GM23338 (cell line): ENCODE measurements around the gene SIN3B. TPM values are rescaled to one million over a fixed set of nuclear protein-coding genes. Genes with fewer than 3 reads are reported as not detected.

Source experiments
- ATAC-seq: fragments of 200-7000 bp; cut with Tn5 transposase; 3 replicates; pipeline ENCODE4 v1.9.1; 2020
- DNase-seq: peaks from one replicate; pipeline ENCODE4 v3.0.0-alpha.2; 2015; ENCODE audit warnings: low spot score
- H2AFZ ChIP-seq: fragments of 200-600 bp; sonication (generic); 2 replicates; pipeline ENCODE4 v1.8.0; 2016; ENCODE audit warnings: antibody characterized with exemption, mild to moderate bottlenecking, moderate library complexity
- H3F3A ChIP-seq: fragments of 200-600 bp; sonication (generic); replicated peaks from 2 replicates; pipeline ENCODE4 v1.8.0; 2017; ENCODE audit warnings: antibody characterized with exemption, mixed run types, low read depth
- H3K27ac ChIP-seq: fragments of 200-600 bp; sonication (generic); 2 replicates; pipeline ENCODE4 v1.6.1; 2016; ENCODE audit warnings: low read depth
- H3K27me3 ChIP-seq: fragments of 200-600 bp; sonication (generic); 2 replicates; pipeline ENCODE4 v1.8.0; 2016; ENCODE audit warnings: mild to moderate bottlenecking, mixed run types, moderate library complexity; ENCODE audit not compliant: insufficient read depth
- H3K36me3 ChIP-seq: fragments of 200-600 bp; sonication (generic); 2 replicates; pipeline ENCODE4 v1.8.0; 2016; ENCODE audit warnings: mild to moderate bottlenecking; ENCODE audit not compliant: insufficient read depth
- H3K4me1 ChIP-seq: fragments of 200-600 bp; sonication (generic); 2 replicates; pipeline ENCODE4 v1.8.0; 2016; ENCODE audit warnings: mild to moderate bottlenecking, moderate library complexity; ENCODE audit not compliant: insufficient read depth
- H3K4me2 ChIP-seq: fragments of 200-600 bp; sonication (generic); 2 replicates; pipeline ENCODE4 v1.7.1; 2017; ENCODE audit warnings: mixed run types
- H3K4me3 ChIP-seq: fragments of 200-600 bp; sonication (generic); 2 replicates; pipeline ENCODE4 v1.6.1; 2016; ENCODE audit warnings: mixed run types
- H3K79me2 ChIP-seq: fragments of 200-600 bp; sonication (generic); replicated peaks from 2 replicates; pipeline ENCODE4 v1.8.0; 2017; ENCODE audit warnings: mild to moderate bottlenecking; ENCODE audit not compliant: insufficient read depth
- H3K9me2 ChIP-seq: fragments of 200-600 bp; sonication (generic); 2 replicates; pipeline ENCODE4 v1.8.0; 2017; ENCODE audit not compliant: insufficient read depth
- H4K20me1 ChIP-seq: fragments of 200-600 bp; sonication (generic); replicated peaks from 2 replicates; pipeline ENCODE4 v1.8.0; 2017; ENCODE audit warnings: mild to moderate bottlenecking; ENCODE audit not compliant: insufficient read depth
- H3K27ac Mint-ChIP-seq: 2 replicates; pipeline ENCODE4 v1.8.0; 2020; ENCODE audit warnings: inconsistent platforms, mild to moderate bottlenecking, moderate library complexity, mixed read lengths
- H3K27me3 Mint-ChIP-seq: 3 replicates; pipeline ENCODE4 v1.8.0; 2022; ENCODE audit warnings: low read depth, mild to moderate bottlenecking, moderate library complexity, mixed read lengths, inconsistent platforms; ENCODE audit not compliant: insufficient read depth, poor library complexity
- H3K36me3 Mint-ChIP-seq: 3 replicates; pipeline ENCODE4 v1.8.0; 2021; ENCODE audit warnings: low read depth, mild to moderate bottlenecking, inconsistent platforms, moderate library complexity, mixed read lengths
- H3K4me1 Mint-ChIP-seq: 3 replicates; pipeline ENCODE4 v1.8.0; 2020; ENCODE audit warnings: mild to moderate bottlenecking, inconsistent platforms, mixed read lengths
- H3K4me3 Mint-ChIP-seq: 3 replicates; pipeline ENCODE4 v1.8.0; 2021; ENCODE audit warnings: moderate library complexity, mild to moderate bottlenecking, inconsistent platforms, mixed read lengths
- H3K9me3 Mint-ChIP-seq: 3 replicates; pipeline ENCODE4 v1.8.0; 2020; ENCODE audit warnings: moderate library complexity, mild to moderate bottlenecking, inconsistent platforms, mixed read lengths
- CREB1 ChIP-seq: fragments of 250-450 bp; sonication (Bioruptor Pico); IDR thresholded peaks from 2 replicates; pipeline ENCODE4 v1.5.0; 2020; ENCODE audit warnings: low read depth, mild to moderate bottlenecking, moderate library complexity
- EZH2 ChIP-seq: fragments of 200-600 bp; sonication (generic); IDR thresholded peaks from one replicate; pipeline ENCODE4 v1.8.0; 2017; ENCODE audit warnings: antibody characterized with exemption, mild to moderate bottlenecking, low read depth; ENCODE audit not compliant: unreplicated experiment
- EZH2phosphoT487 ChIP-seq: fragments of 200-600 bp; sonication (generic); IDR thresholded peaks from one replicate; pipeline ENCODE4 v1.8.1; 2018; ENCODE audit warnings: antibody characterized with exemption; ENCODE audit not compliant: unreplicated experiment
- JUNB ChIP-seq: IDR thresholded peaks from one replicate; pipeline ENCODE4 v1.6.1; 2016; ENCODE audit warnings: antibody characterized with exemption; ENCODE audit not compliant: unreplicated experiment
- NANOG ChIP-seq: IDR thresholded peaks from 2 replicates; pipeline ENCODE4 v1.6.1; 2016; ENCODE audit warnings: antibody characterized with exemption, borderline replicate concordance
- POLR2AphosphoS5 ChIP-seq: IDR thresholded peaks from 2 replicates; pipeline ENCODE4 v1.6.1; 2016; ENCODE audit warnings: antibody characterized with exemption, low read depth
- STAT1 ChIP-seq: IDR thresholded peaks from one replicate; pipeline ENCODE4 v1.6.1; 2016; ENCODE audit warnings: antibody characterized with exemption; ENCODE audit not compliant: unreplicated experiment
- ZNF331 ChIP-seq: fragments of 250-450 bp; sonication (Bioruptor Pico); IDR thresholded peaks from 2 replicates; pipeline ENCODE4 v1.5.0; 2020; ENCODE audit warnings: low read depth, mild to moderate bottlenecking, moderate library complexity
- polyA plus RNA-seq: library from polyadenylated mRNA; unstranded; fragments of >200 nt; fragmentation: Nextera tagmentation; extraction: Ambion mirVana; gene quantifications from 2 replicates; pipeline ENCODE4 v1.2.1, GENCODE V29; 2016
- total RNA-seq: library from RNA; depleted of rRNA; stranded (reverse); fragments of >200 nt; shearing (Covaris generic); gene quantifications from 2 replicates; pipeline ENCODE4 v1.2.3, GENCODE V29; 2014
- TF ChIP-seq, protein P1 (sequence below): fragments of 250-450 bp; sonication (Bioruptor Pico); IDR thresholded peaks from 2 replicates; pipeline ENCODE4 v1.5.0; 2020; ENCODE audit warnings: mild to moderate bottlenecking, moderate library complexity
- TF ChIP-seq, protein P2 (sequence below): IDR thresholded peaks from 2 replicates; pipeline ENCODE4 v1.6.1; 2016; ENCODE audit warnings: antibody characterized with exemption
- TF ChIP-seq, protein P3 (sequence below), 2 experiments: fragments of 200-600 bp in 1 of 2; sonication (generic) in 1 of 2; conservative IDR thresholded peaks; 2 replicates each; pipeline versions ENCODE4 v1.5.1 to v1.6.1; 2016 to 2017; ENCODE audit warnings: antibody characterized with exemption in 2 of 2, low read depth in 2 of 2, mild to moderate bottlenecking in 2 of 2, moderate library complexity in 1 of 2
- TF ChIP-seq, protein P4 (sequence below): IDR thresholded peaks from one replicate; pipeline ENCODE4 v1.6.1; 2018; ENCODE audit warnings: antibody characterized with exemption; ENCODE audit not compliant: unreplicated experiment

Gene SIN3B
- total and polyA plus RNA-seq, 2 experiments from 2014 or later: 37.6 to 68.6 TPM

DNA sequence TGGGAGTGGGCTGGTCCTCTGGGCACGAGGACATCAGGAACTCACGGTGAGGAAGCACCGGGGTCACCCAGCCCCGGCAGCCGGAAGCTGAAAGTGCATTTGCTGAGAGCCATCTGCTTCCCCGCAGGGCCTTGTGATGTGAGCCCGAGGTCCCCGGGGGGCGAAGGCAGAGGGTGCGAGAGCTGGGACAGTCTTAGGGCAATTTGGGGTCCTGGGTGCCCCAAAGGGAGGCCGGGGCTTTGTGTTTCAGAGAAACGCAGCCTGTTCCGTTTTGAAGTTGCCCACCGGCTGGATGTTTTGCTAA is 64.4 kb downstream of the SIN3B start (continued):
- TF ChIP-seq, protein P1, sequence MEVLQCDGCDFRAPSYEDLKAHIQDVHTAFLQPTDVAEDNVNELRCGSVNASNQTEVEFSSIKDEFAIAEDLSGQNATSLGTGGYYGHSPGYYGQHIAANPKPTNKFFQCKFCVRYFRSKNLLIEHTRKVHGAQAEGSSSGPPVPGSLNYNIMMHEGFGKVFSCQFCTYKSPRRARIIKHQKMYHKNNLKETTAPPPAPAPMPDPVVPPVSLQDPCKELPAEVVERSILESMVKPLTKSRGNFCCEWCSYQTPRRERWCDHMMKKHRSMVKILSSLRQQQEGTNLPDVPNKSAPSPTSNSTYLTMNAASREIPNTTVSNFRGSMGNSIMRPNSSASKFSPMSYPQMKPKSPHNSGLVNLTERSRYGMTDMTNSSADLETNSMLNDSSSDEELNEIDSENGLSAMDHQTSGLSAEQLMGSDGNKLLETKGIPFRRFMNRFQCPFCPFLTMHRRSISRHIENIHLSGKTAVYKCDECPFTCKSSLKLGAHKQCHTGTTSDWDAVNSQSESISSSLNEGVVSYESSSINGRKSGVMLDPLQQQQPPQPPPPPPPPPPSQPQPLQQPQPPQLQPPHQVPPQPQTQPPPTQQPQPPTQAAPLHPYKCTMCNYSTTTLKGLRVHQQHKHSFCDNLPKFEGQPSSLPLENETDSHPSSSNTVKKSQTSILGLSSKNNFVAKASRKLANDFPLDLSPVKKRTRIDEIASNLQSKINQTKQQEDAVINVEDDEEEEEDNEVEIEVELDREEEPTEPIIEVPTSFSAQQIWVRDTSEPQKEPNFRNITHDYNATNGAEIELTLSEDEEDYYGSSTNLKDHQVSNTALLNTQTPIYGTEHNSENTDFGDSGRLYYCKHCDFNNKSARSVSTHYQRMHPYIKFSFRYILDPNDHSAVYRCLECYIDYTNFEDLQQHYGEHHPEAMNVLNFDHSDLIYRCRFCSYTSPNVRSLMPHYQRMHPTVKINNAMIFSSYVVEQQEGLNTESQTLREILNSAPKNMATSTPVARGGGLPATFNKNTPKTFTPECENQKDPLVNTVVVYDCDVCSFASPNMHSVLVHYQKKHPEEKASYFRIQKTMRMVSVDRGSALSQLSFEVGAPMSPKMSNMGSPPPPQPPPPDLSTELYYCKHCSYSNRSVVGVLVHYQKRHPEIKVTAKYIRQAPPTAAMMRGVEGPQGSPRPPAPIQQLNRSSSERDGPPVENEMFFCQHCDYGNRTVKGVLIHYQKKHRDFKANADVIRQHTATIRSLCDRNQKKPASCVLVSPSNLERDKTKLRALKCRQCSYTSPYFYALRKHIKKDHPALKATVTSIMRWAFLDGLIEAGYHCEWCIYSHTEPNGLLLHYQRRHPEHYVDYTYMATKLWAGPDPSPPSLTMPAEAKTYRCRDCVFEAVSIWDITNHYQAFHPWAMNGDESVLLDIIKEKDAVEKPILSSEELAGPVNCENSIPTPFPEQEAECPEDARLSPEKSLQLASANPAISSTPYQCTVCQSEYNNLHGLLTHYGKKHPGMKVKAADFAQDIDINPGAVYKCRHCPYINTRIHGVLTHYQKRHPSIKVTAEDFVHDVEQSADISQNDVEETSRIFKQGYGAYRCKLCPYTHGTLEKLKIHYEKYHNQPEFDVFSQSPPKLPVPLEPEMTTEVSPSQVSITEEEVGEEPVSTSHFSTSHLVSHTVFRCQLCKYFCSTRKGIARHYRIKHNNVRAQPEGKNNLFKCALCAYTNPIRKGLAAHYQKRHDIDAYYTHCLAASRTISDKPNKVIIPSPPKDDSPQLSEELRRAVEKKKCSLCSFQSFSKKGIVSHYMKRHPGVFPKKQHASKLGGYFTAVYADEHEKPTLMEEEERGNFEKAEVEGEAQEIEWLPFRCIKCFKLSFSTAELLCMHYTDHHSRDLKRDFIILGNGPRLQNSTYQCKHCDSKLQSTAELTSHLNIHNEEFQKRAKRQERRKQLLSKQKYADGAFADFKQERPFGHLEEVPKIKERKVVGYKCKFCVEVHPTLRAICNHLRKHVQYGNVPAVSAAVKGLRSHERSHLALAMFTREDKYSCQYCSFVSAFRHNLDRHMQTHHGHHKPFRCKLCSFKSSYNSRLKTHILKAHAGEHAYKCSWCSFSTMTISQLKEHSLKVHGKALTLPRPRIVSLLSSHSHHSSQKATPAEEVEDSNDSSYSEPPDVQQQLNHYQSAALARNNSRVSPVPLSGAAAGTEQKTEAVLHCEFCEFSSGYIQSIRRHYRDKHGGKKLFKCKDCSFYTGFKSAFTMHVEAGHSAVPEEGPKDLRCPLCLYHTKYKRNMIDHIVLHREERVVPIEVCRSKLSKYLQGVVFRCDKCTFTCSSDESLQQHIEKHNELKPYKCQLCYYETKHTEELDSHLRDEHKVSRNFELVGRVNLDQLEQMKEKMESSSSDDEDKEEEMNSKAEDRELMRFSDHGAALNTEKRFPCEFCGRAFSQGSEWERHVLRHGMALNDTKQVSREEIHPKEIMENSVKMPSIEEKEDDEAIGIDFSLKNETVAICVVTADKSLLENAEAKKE (CRISPR knock-in tag): no peak
- TF ChIP-seq ZNF331: no peak
- no peak for TF ChIP-seq EZH2

DNA sequence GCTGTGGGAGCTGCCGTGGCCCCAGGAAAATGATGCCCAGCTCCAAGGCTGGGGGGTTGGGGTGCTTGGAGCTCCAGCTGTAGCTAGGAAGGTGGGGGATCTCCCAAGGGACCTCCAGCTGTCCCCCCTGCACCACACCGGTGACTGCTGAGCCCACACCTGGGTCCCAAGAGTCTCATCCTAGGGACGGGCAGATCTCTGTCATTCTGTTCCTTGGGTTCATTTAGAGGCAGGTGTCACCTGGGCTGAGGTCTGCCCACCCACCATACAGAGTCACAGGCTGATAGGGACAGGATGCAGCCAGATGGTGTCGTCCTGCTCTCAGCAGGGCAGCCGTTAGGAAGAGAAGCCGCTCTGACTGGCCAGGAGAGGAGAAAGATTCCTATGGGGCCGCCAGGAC is 64.9 kb downstream of the SIN3B start:
- Mint-ChIP-seq H3K4me3 (no peak overlapping the region), H3K27ac (no peak overlapping the region), H3K4me1 (peaks cover 7% of the 10 kb centered on the region; the same call in 2 of the 3 replicates), H3K9me3 (no peaks in the 10 kb centered on the region), H3K27me3 (peaks cover 22% of the 10 kb centered on the region), H3K36me3 (no peaks in the 10 kb centered on the region)
- Histone ChIP-seq H3K27me3 (peaks cover 16% of the 10 kb centered on the region), H3K4me3 (no peak overlapping the region), H4K20me1 (no peaks in the 10 kb centered on the region), H3K4me1 (peaks cover 3% of the 10 kb centered on the region; the same call in 1 of the 2 replicates), H3K4me2 (no peak overlapping the region), H3K79me2 (no peaks in the 10 kb centered on the region), H3F3A (no peaks in the 10 kb centered on the region), H3K9me2 (no peaks in the 10 kb centered on the region), H3K27ac (no peak overlapping the region), H3K36me3 (no peaks in the 10 kb centered on the region), H2AFZ (no peak overlapping the region)
- DNase-seq (no peak), ATAC-seq (no peak)
- no peak for TF ChIP-seq STAT1
- TF ChIP-seq, protein P2, sequence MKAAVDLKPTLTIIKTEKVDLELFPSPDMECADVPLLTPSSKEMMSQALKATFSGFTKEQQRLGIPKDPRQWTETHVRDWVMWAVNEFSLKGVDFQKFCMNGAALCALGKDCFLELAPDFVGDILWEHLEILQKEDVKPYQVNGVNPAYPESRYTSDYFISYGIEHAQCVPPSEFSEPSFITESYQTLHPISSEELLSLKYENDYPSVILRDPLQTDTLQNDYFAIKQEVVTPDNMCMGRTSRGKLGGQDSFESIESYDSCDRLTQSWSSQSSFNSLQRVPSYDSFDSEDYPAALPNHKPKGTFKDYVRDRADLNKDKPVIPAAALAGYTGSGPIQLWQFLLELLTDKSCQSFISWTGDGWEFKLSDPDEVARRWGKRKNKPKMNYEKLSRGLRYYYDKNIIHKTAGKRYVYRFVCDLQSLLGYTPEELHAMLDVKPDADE: no peak
- TF ChIP-seq, protein P3, sequence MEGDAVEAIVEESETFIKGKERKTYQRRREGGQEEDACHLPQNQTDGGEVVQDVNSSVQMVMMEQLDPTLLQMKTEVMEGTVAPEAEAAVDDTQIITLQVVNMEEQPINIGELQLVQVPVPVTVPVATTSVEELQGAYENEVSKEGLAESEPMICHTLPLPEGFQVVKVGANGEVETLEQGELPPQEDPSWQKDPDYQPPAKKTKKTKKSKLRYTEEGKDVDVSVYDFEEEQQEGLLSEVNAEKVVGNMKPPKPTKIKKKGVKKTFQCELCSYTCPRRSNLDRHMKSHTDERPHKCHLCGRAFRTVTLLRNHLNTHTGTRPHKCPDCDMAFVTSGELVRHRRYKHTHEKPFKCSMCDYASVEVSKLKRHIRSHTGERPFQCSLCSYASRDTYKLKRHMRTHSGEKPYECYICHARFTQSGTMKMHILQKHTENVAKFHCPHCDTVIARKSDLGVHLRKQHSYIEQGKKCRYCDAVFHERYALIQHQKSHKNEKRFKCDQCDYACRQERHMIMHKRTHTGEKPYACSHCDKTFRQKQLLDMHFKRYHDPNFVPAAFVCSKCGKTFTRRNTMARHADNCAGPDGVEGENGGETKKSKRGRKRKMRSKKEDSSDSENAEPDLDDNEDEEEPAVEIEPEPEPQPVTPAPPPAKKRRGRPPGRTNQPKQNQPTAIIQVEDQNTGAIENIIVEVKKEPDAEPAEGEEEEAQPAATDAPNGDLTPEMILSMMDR (conservative IDR thresholded peaks at IDR 0.05; ENCODE audit: low read depth in 2 of 2): no peak
- TF ChIP-seq EZH2phosphoT487: no peak
- TF ChIP-seq NANOG: no peak
- no peak for TF ChIP-seq CREB1 (CRISPR knock-in tag)
- TF ChIP-seq, protein P4, sequence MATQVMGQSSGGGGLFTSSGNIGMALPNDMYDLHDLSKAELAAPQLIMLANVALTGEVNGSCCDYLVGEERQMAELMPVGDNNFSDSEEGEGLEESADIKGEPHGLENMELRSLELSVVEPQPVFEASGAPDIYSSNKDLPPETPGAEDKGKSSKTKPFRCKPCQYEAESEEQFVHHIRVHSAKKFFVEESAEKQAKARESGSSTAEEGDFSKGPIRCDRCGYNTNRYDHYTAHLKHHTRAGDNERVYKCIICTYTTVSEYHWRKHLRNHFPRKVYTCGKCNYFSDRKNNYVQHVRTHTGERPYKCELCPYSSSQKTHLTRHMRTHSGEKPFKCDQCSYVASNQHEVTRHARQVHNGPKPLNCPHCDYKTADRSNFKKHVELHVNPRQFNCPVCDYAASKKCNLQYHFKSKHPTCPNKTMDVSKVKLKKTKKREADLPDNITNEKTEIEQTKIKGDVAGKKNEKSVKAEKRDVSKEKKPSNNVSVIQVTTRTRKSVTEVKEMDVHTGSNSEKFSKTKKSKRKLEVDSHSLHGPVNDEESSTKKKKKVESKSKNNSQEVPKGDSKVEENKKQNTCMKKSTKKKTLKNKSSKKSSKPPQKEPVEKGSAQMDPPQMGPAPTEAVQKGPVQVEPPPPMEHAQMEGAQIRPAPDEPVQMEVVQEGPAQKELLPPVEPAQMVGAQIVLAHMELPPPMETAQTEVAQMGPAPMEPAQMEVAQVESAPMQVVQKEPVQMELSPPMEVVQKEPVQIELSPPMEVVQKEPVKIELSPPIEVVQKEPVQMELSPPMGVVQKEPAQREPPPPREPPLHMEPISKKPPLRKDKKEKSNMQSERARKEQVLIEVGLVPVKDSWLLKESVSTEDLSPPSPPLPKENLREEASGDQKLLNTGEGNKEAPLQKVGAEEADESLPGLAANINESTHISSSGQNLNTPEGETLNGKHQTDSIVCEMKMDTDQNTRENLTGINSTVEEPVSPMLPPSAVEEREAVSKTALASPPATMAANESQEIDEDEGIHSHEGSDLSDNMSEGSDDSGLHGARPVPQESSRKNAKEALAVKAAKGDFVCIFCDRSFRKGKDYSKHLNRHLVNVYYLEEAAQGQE: no peak
- TF ChIP-seq JUNB: no peak
- no peak for TF ChIP-seq POLR2AphosphoS5
